Kidney epithelial cell (primary cell): Measurements from ENCODE around the gene RARB. TPM values are rescaled to one million over a fixed set of nuclear protein-coding genes. Genes with fewer than 3 reads are reported as not detected.

ENCODE experiments used
- DNase-seq: peaks from one replicate; pipeline ENCODE4 v3.0.0-alpha.2; 2010; ENCODE audit warnings: low read depth
- H3K27me3 ChIP-seq: 2 replicates; pipeline ENCODE4 v1.6.0; 2011; ENCODE audit warnings: low read length; ENCODE audit not compliant: control insufficient read depth, insufficient read depth
- H3K36me3 ChIP-seq: 2 replicates; pipeline ENCODE4 v1.5.1; 2011; ENCODE audit warnings: low read length; ENCODE audit not compliant: control insufficient read depth, insufficient read depth
- H3K4me3 ChIP-seq: 2 replicates; pipeline ENCODE4 v1.5.1; 2011; ENCODE audit warnings: low read depth, mild to moderate bottlenecking, control low read depth, low read length
- CTCF ChIP-seq: IDR thresholded peaks from 2 replicates; pipeline ENCODE4 v1.5.1; 2011; ENCODE audit warnings: mild to moderate bottlenecking, moderate library complexity, low read length, control low read depth, inconsistent platforms; ENCODE audit not compliant: insufficient read depth, poor library complexity, severe bottlenecking
- total RNA-seq: library from RNA; depleted of rRNA; stranded (reverse); fragments of >200 nt; gene quantifications from 2 replicates; pipeline ENCODE4 v1.2.3, GENCODE V29; 2015

Gene RARB
- total RNA-seq, 1 donor from 2014 or later: 3.6 TPM

GRCh38 chr3:25429361-25430286, 1.6 kb downstream of the RARB start:
- Histone ChIP-seq H3K4me3 (peak overlapping the region; percentile 50), H3K36me3 (no peaks in the 10 kb centered on the region), H3K27me3 (no peaks in the 10 kb centered on the region)
- no peak for TF ChIP-seq CTCF
- no peak for DNase-seq

- no peak for TF ChIP-seq CTCF
- Histone ChIP-seq H3K27me3 (no peaks in the 10 kb centered on the region), H3K4me3 (peak overlapping the region; percentile 50), H3K36me3 (no peaks in the 10 kb centered on the region)
- no peak for DNase-seq
These were observed 2.3 kb downstream of the RARB start for GRCh38 chr3:25430287-25430934.

DNA sequence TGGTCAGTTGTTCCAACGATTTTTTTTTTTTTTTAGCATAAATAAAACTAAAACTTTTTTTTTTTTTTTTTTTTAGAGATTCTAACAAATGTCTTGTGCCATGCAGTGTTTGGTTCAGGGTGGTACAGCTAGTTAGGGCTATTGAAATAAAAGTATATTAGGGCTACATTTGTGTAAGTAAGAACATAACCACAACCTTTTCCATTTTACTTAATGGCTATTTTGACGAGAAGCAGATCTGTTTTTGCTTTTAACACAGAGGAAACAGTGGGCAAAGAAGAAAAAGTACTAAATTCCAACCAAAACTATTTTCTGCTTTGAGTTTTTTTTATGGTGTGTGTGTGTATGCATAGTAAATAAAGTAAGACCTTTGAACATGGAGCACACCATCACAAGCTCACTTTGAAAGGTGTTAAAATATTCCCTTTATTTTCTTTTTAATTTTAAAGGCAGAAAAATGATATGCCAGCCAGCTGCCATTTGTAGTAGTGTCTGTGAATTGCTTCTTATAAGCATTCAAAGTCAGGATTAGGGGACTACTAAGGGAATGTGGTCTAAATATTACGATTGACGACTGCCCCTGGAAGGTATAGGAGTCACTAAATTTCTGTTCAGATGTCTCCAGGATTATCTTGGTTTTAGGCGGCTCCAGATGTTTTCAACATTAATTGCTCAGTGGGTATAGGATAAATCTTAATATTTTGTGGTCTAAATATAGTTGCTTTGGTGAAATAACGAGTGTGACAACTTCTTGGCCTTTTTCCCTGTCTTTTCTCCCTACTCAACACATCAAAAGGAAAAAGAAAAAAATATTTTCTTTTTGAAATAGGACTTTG, 3.1 kb downstream of the RARB start:
- Histone ChIP-seq H3K36me3 (no peaks in the 10 kb centered on the region), H3K4me3 (no peak overlapping the region), H3K27me3 (no peaks in the 10 kb centered on the region)
- no peak for TF ChIP-seq CTCF
- DNase-seq: no peak

GRCh38 chr3:25432176-25432720, 4.2 kb downstream of the RARB start:
- TF ChIP-seq CTCF: no peak

GRCh38 chr3:25433106-25433505, 5.0 kb downstream of the RARB start:
- Histone ChIP-seq H3K36me3 (no peaks in the 10 kb centered on the region), H3K27me3 (no peaks in the 10 kb centered on the region), H3K4me3 (no peak overlapping the region)
- no peak for TF ChIP-seq CTCF
- DNase-seq: no peak

More at GRCh38 chr3:25432176-25432720, 4.2 kb downstream of the RARB start:
- Histone ChIP-seq H3K4me3 (no peak overlapping the region), H3K27me3 (no peaks in the 10 kb centered on the region), H3K36me3 (no peaks in the 10 kb centered on the region)
- DNase-seq: no peak
